Measurements from ENCODE around the gene CLEC16A. TPM values are rescaled to one million over a fixed set of nuclear protein-coding genes. Genes with fewer than 3 reads are reported as not detected.

The CLEC16A gene
- 53.4 and 57.6 TPM in 2 replicates for total RNA-seq

GRCh38 chr16:10944249-10945064 lies at the start of gene CLEC16A:
TSS of gene CLEC16A (plus strand) at chr16:10944564. CDS start at chr16:10944718, 154 bp downstream.
- H3K9me3 Mint-ChIP-seq: no peaks in the 10 kb centered on the region
- no peak for TF ChIP-seq CTCF (IDR thresholded peaks at IDR 0.05)
- peaks cover 7% of the 10 kb centered on the region for H3K36me3 Mint-ChIP-seq (ENCODE audit: low read depth)
- H3K27me3 Mint-ChIP-seq: no peaks in the 10 kb centered on the region
- POLR2A ChIA-PET: interaction anchor here (0.5 to 2.0 kb wide), 13 partner anchors 10 to 907 kb away, joined by 3 to 18 read pairs (median 4); partner anchors contain the start of genes NUBP1, RSL1D1 and SOCS1
- CTCF ChIA-PET: interaction anchor here (1.2 kb wide), 1 partner anchor 19 kb away, joined by 4 read pairs; no protein-coding TSS in a partner anchor
- H3K4me3 Mint-ChIP-seq: peak within 1 kb of the TSS; percentile 90
- H3K27ac Mint-ChIP-seq: peak within 1 kb of the TSS; percentile 81
- ATAC-seq (ENCODE audit: low read depth) (peak; percentile 74), DNase-seq (peak; percentile 97)
- peaks cover 83% of the 10 kb centered on the region for H3K4me1 Mint-ChIP-seq
- intact Hi-C loops (cut with micrococcal nuclease): loop anchor here (1.0 to 10.0 kb wide), 6 partner anchors 68 to 1860 kb away; partner anchors contain the start of genes CIITA, CPPED1, GSPT1 and ZC3H7A

- peaks cover 90% of the 10 kb centered on the region for H3K36me3 Mint-ChIP-seq (ENCODE audit: low read depth)
- POLR2A ChIA-PET: interaction anchor here (0.6 to 4.3 kb wide), 12 partner anchors 8 to 1804 kb away, joined by 3 to 73 read pairs (median 6); partner anchors contain the start of genes CIITA and HAPSTR1
- intact Hi-C loops (cut with micrococcal nuclease): no loop called here
- CTCF ChIA-PET: no interaction called here
- peaks cover 99% of the 10 kb centered on the region for H3K4me1 Mint-ChIP-seq
- TF ChIP-seq CTCF (IDR thresholded peaks at IDR 0.05): no peak
- ATAC-seq (ENCODE audit: low read depth) (no peak), DNase-seq (peak; percentile 60)
- no peaks in the 10 kb centered on the region for H3K27me3 Mint-ChIP-seq
- H3K27ac Mint-ChIP-seq: peak overlapping the region; percentile 91
- H3K9me3 Mint-ChIP-seq: peaks cover 2% of the 10 kb centered on the region
- peak overlapping the region; percentile 67 for H3K4me3 Mint-ChIP-seq
Observed at GRCh38 chr16:10895053-10895946, 49.1 kb upstream of the CLEC16A start.

GRCh38 chr16:10896165-10896564 lies 48.2 kb upstream of the CLEC16A start:
- no peak for TF ChIP-seq CTCF (IDR thresholded peaks at IDR 0.05)
- Mint-ChIP-seq H3K27me3 (no peaks in the 10 kb centered on the region), H3K9me3 (peaks cover 2% of the 10 kb centered on the region), H3K27ac (peak overlapping the region; percentile 91), H3K36me3 (ENCODE audit: low read depth) (peaks cover 90% of the 10 kb centered on the region), H3K4me1 (peaks cover 96% of the 10 kb centered on the region), H3K4me3 (peak overlapping the region; percentile 67)
- DNase-seq: no peak
- CTCF ChIA-PET: interaction anchor here (1.4 kb wide), 1 partner anchor 27 kb away, joined by 3 read pairs; no protein-coding TSS in a partner anchor
- no peak for ATAC-seq (ENCODE audit: low read depth)
- POLR2A ChIA-PET: interaction anchor here (0.6 to 4.3 kb wide), 16 partner anchors 7 to 143 kb away, joined by 3 to 73 read pairs (median 9); partner anchors contain the start of gene CIITA
- intact Hi-C loops (cut with micrococcal nuclease): no loop called here

GRCh38 chr16:10896723-10897122 lies 47.6 kb upstream of the CLEC16A start:
- H3K4me3 Mint-ChIP-seq: peak overlapping the region; percentile 67
- ATAC-seq (ENCODE audit: low read depth): peak; percentile 23
- peaks cover 1% of the 10 kb centered on the region for H3K9me3 Mint-ChIP-seq
- peaks cover 92% of the 10 kb centered on the region for H3K36me3 Mint-ChIP-seq (ENCODE audit: low read depth)
- intact Hi-C loops (cut with micrococcal nuclease): loop anchor here (1.0 kb wide), 3 partner anchors 16 to 26 kb away; partner anchors contain the start of gene CIITA
- POLR2A ChIA-PET: interaction anchor here (0.7 to 4.3 kb wide), 15 partner anchors 8 to 145 kb away, joined by 3 to 73 read pairs (median 7); partner anchors contain the start of gene CIITA
- peak overlapping the region; percentile 91 for H3K27ac Mint-ChIP-seq
- TF ChIP-seq CTCF (IDR thresholded peaks at IDR 0.05): no peak
- no peaks in the 10 kb centered on the region for H3K27me3 Mint-ChIP-seq
- DNase-seq: no peak
- peaks cover 96% of the 10 kb centered on the region for H3K4me1 Mint-ChIP-seq
- CTCF ChIA-PET: interaction anchor here (1.4 to 1.9 kb wide), 2 partner anchors 19 to 28 kb away, joined by 3 to 13 read pairs; partner anchors contain the start of gene CIITA
